ENCODE results near the gene ITGA11.
A peak's percentile ranks its signal among the peaks of the same experiment; 100 is the strongest.

The ITGA11 gene

DNA sequence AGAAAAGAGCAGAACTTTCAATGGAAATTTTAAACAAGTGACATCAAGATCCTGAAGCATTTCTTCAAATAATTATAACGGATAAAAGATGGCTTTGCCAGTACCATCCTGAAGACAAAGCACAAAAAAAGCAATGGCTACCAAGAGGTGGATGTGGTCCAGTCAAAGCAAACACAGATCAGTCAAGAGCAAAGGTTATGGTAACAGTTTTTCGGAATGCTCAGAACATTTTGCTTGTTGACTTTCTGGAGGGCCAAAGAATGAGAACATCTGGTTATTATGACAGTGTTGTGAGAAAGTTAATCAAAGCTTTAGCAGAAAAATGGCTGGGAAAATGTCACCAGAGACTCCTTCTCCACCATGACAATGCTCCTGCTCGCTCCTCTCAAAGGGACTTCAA is 122.9 kb downstream of the ITGA11 start:
- no peak for DNase-seq

DNA sequence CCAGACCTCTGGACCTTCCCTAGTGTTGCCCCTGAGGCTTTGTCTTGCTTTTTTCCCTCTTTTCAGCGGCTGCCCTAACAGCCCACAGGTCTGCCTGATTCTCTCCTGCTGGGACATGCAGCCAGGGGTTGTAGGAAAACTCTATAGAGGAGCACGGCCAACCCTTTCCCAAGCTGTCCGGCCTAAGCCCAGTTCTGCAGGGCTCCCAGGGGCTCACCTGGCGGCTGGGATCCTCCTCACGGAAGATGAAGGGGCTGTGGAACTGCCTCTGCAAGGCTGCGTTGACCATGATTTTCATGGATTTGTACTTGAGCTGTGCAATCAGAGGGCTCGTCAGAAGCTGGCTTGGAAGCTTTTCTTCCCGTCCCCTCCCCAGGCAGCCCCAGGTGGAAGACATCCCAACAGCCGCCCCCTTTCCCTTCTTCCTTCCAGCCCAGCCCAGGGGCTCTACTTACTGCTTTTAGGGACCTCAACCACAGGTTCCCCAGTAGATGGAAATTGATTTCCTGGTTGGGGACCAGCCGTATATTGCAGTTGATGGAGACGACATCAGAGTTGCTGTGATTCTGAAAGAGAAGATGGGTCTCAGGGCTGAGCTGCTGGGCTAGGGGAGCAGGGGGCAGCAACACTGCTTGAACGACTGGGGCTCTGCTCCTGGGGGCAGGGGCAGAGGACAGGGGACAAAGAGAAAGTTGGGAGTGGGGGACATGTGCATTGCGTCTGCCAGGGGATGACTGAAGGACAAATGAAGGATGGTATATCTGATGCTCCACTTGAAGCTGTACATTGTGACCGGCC is 124.6 kb downstream of the ITGA11 start:
- DNase-seq: no peak

GRCh38 chr15:68305420-68305871 is 126.5 kb downstream of the ITGA11 start:
- DNase-seq: no peak

GRCh38 chr15:68304589-68305337 is 127.2 kb downstream of the ITGA11 start:
- DNase-seq: peak; percentile 78

DNA sequence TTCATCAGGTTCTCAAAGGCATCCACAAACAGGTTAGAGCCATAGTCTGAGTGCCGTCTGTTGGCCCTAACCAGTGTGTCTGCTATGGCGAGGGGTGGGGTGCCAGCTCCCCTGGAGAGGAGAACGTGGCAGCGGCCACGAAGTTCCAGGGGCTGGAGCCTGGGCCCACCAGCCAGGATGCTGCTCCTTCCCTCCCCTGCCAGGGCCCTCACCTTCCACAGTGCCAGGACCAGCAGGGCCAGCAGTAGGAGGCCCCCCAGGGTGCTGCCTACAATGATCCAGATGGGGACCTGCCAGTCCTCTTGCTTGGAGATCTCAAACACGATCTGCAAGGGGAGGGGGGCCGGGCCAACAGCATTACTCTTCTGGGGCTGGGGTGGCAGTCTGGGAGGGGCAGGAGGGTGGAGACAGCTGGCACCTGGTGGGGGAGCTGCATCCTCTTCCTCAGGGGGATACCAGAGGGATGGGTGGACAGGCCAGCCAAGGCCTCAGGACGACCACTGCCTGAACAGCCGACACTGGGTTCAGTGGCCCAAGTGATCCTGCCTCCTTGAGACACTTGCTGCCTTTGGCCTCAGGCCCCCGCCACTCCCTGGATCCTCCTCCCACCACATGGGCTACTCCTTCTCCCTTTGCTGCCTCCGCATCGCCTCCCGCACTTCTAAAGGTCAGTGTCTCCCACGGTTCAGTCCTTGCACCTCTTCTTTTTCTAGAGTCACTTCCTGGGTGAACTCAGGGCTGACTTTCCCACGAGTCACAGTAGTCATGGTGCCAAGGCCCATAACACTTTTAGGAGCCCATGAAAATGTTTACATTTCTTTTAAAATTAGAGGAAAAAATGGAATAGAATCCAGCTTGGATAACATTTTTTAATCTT is 128.2 kb downstream of the ITGA11 start:
- no peak for DNase-seq

DNA sequence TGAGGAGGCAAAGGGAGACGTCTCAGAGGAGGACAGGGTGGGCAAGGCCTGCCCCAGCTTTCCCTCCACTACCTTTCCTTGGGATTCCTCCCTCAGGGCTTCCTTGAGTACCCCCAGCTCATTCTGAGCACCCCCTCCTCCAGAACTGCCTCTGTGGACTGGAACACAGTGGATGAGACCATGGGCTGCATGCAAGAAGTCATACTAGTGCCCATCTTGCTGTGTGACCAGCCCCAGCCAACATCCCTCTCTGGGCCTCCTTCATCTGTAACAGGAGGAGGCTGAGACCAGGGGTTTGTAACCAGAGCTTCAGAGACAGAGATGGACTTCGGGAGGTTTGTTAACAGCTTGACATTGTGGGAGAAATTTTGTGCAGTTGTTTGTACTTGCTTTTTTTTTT is 128.8 kb downstream of the ITGA11 start:
- no peak for DNase-seq

DNA sequence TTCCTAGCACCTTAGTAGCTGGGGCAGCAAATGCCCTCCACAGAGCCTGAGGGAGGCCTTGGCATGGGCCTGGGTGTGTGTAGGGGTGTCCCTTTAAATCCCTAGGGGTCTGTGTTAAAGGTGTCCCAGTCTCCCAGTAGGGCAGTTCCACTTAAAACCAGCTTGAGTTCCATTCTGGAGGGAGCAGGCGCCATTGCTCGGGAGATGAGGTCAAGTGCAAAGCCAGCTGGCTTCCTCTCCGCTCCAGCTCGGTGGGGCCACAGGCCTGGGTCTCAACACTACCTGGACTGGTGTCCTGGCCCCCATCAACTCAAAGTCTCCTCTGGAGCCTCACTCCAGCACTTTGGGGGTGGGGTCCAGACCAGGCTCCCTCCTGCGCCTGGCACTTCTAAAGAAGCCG is 129.2 kb downstream of the ITGA11 start:
- DNase-seq: no peak

- DNase-seq: no peak
Observed at GRCh38 chr15:68301301-68301700, 130.7 kb downstream of the ITGA11 start.

GRCh38 chr15:68300115-68300940 is 131.6 kb downstream of the ITGA11 start:
- no peak for DNase-seq

GRCh38 chr15:68299436-68299835 is 132.5 kb downstream of the ITGA11 start:
- no peak for DNase-seq

DNA sequence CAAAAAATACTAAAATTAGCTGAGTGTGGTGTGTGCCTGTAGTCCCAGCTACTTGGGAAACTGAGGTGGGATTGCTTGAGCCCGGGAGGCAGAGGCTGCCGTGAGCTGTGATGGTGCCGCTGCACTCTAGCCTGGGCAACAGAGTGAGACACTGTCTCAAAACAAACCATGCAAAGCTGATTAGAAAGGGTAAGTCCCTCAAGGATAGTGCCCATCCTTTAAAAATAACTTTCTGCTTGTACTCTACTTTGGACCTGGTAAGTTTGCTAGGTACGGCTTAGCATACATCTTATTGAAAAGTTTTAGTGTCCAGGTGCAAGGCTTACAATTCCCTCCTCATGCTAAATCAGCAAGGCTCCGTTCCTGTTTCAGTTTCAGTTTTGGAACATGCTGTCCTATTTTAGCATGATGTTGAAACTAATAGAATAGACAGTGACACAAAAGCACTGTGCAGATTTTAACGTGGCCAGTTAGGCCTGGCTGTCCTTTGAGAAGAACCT is 133.0 kb downstream of the ITGA11 start:
- DNase-seq: no peak

DNA sequence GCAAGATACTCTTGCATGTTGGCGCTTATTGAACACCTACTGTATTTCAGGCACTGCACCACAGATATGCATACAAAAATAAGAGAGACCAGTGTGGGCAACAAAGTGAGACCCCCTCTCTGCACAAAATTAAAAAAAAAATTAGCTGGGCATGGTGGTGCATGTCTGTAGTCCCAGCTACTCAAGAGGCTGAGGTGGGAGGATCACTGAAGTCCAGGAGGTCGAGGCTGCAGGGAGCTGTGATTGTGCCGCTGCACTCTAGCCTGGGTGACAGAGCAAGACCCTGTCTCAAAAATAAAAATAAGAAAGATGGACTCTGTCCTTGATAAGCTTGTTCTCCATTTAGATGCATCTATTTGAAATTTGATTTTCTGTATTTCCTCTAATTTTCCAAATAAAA is 133.6 kb downstream of the ITGA11 start:
- DNase-seq: no peak

GRCh38 chr15:68295014-68295805 is 136.8 kb downstream of the ITGA11 start:
- DNase-seq: no peak

- DNase-seq: no peak
Observed at GRCh38 chr15:68292967-68293366, 139.0 kb downstream of the ITGA11 start.

DNA sequence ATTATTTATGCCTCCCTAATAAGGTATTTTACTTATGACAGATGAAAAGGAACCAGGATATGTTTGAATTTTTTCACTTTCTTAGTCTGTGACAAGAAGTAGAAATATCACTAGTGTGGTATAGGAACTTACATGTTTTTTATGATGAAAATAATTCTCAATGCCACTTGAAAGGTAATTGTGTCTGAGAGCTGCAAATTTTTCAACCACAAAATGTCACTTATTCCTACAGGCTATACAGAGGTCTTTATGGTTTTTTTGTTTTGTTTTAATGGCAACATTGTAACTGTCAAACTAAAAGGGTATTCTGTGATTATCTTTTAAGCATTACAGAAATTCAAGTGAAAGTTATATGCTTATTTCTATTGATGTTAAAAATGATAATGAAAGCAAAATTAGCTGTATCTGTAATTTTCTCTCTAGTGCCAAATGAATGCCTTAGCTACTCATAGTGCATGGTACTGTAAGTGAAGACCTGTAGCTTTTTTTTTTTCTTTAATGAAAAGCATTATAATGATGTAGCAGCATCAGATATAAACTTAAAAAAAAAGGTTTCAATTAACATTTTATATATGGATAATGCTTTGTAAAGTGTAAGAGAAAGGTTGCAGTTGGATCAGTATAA is 139.7 kb downstream of the ITGA11 start:
- DNase-seq: no peak

GRCh38 chr15:68290715-68291114 is 141.2 kb downstream of the ITGA11 start:
- no peak for DNase-seq

GRCh38 chr15:68289621-68290352 is 142.2 kb downstream of the ITGA11 start:
- no peak for DNase-seq

GRCh38 chr15:68289057-68289456 is 142.9 kb downstream of the ITGA11 start:
- no peak for DNase-seq

DNA sequence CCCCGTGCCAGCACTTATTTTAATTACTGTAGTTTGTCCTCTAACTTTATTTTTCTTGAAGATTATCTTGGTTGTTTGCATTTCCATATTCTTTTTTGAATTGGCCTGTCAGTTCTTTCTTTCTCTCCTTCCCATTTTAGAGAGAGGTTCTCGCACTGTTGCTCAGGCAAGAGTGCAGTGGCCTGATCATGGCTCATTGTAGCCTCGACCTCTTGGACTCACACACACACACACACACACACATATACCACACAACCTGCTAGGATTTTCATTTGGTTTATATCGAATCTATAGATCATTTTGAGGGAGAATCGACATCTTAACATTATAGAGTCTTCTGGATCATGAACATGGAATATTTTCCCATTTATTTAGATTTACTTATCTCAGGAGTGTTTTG is 145.7 kb downstream of the ITGA11 start:
- no peak for DNase-seq
